Activated naive CD4-positive, alpha-beta T cell treated with anti-CD3 and anti-CD28 coated beads, Interleukin-2, amount 50 U/mL, for 72 hours (primary cell): ENCODE measurements around the gene ANKRD39. TPM values are rescaled to one million over a fixed set of nuclear protein-coding genes. Genes with fewer than 3 reads are reported as not detected.

Source experiments
- ATAC-seq, 2 donors: fragments of 150-1000 bp; cut with Tn5 transposase; 2 replicates each; pipeline ENCODE4 v1.10.0; 2021; ENCODE audit warnings: mild to moderate bottlenecking in 2 of 2, moderate library complexity in 2 of 2
- DNase-seq, 2 donors: peaks; one replicate each; pipeline ENCODE4 v3.0.0; 2021 to 2022; ENCODE audit warnings: low spot score in 2 of 2
- H3K27ac Mint-ChIP-seq, 2 donors: one replicate each; pipeline ENCODE4 v1.8.0; 2022; ENCODE audit warnings: mild to moderate bottlenecking in 2 of 2, mixed read lengths in 2 of 2
- H3K36me3 Mint-ChIP-seq, 2 donors: one replicate each; pipeline ENCODE4 v1.8.0; 2022; ENCODE audit warnings: mixed read lengths in 2 of 2
- H3K9me3 Mint-ChIP-seq, 2 donors: one replicate each; pipeline ENCODE4 v1.8.0; 2022; ENCODE audit warnings: mixed read lengths in 2 of 2
- total RNA-seq, 2 donors: library from RNA; stranded (reverse); gene quantifications; one replicate each; pipeline ENCODE4 v1.2.3, GENCODE V29; 2022

The ANKRD39 gene
- total RNA-seq, 2 donors from 2014 or later, result 23.8 to 39.2 TPM

GRCh38 chr2:96800061-96801004, 57.5 kb downstream of the ANKRD39 start:
- DNase-seq (no peak), ATAC-seq (peak; percentile 30 to 59)
- H3K9me3 Mint-ChIP-seq, result no peaks in the 10 kb centered on the region
- H3K36me3 Mint-ChIP-seq, result no peaks in the 10 kb centered on the region
- H3K27ac Mint-ChIP-seq, result no peak overlapping the region

DNA sequence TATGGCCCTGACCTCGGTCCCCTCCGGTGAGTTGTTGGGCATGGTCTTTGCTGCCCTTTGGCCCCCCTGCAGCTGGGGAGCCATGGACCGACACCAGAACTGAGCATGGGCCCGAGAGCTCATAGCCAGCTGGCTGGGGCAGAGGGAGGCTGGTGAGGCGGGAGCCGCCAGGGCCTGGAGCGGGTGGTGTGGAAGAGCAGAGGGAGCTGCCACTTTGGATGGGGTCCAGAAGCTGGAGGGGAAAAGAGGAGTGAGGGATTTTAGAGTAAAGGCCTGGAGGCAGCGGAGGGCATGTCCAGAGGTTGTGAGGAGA, 58.2 kb downstream of the ANKRD39 start:
- Mint-ChIP-seq H3K9me3 (no peaks in the 10 kb centered on the region), H3K36me3 (no peaks in the 10 kb centered on the region), H3K27ac (peak overlapping the region in 1 of 2 donors; percentile 88)
- DNase-seq (no peak), ATAC-seq (no peak)

GRCh38 chr2:96798733-96799622, 58.8 kb downstream of the ANKRD39 start:
- Mint-ChIP-seq H3K36me3 (no peaks in the 10 kb centered on the region), H3K9me3 (no peaks in the 10 kb centered on the region), H3K27ac (peak overlapping the region in 1 of 2 donors; percentile 88)
- DNase-seq (no peak), ATAC-seq (no peak)

Other genes starting within 250 kb of the ANKRD39 start
- 10 to 100 TPM; 51.4 to 53.6 TPM for gene KANSL3, start 219.7 kb downstream of the ANKRD39 start, total RNA-seq
- gene FER1L5, start 215.3 kb downstream of the ANKRD39 start, total RNA-seq, result not detected
- 1 to 10 TPM; 5.1 to 6.3 TPM for gene LMAN2L, start 118.0 kb downstream of the ANKRD39 start, total RNA-seq
- gene CNNM4, start 97.1 kb downstream of the ANKRD39 start, total RNA-seq, result 1 to 10 TPM; 8.7 to 8.9 TPM
- gene CNNM3, start 41.7 kb downstream of the ANKRD39 start, total RNA-seq, result 10 to 100 TPM; 15.0 to 18.8 TPM
- 1 to 10 TPM; 3.7 to 6.8 TPM for gene ANKRD23, start 14.0 kb downstream of the ANKRD39 start, total RNA-seq
- gene SEMA4C, start 12.1 kb upstream of the ANKRD39 start, total RNA-seq, result 10 to 100 TPM in 1 of 2 donors, 1 to 10 TPM in 1; 6.8 to 10.8 TPM
- gene FAM178B, start 128.6 kb upstream of the ANKRD39 start, total RNA-seq, result under 1 TPM; 0.31 to 0.43 TPM
- 10 to 100 TPM; 14.7 to 21.6 TPM for gene FAHD2B, start 236.9 kb upstream of the ANKRD39 start, total RNA-seq